Stimulated activated CD8-positive, alpha-beta memory T cell treated with anti-CD3 and anti-CD28 coated beads, Interleukin-4, amount 100 ng/mL, for 24 hours (primary cell): ENCODE results near the gene REEP1.
"Not testable (repeated sequence)": the region's sequence is repeated elsewhere in the genome, so short reads cannot be mapped to it uniquely, and the experiment has no call there.

ENCODE experiments used
- DNase-seq: peaks from one replicate; pipeline ENCODE4 v3.0.0-alpha.2; 2020; ENCODE audit warnings: low read depth

The REEP1 gene

DNA sequence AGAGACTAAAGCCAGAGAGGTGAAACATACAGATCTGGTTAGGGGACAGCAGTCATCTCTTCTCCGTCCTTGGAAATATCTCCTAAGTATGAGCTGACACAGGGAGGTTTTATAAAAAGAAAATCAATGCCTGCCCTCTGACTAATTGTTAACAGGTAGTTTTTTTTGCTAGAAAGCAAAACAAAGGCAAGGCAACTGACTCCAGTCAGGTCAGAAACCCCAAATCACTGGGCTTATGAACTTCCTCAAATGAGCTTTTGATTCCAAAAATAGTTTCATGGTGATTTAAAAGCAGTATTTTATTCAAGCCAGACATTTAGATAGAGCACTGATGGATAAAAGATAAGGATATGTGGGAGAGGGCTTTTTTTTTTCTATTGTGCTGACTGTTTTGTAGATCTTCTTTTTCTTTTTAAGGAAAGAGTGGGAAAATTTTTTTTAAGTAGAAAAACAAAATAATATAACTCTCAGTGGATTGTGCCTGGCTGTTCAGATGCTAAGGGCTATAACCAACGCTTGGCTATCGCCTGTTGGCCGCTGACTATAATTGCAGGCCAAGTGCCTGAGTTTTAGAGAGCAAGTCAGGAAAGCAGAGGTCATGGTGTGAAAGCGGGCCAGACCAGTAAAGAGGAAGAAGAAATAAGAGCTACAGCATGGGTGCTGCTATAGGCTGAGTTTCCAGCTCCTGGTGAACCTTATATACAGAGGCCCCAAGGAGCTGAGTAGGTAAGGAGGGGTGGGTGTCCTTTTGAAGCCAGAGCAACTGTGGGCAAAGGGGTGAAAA is 93.3 kb downstream of the REEP1 start:
- DNase-seq: no peak

DNA sequence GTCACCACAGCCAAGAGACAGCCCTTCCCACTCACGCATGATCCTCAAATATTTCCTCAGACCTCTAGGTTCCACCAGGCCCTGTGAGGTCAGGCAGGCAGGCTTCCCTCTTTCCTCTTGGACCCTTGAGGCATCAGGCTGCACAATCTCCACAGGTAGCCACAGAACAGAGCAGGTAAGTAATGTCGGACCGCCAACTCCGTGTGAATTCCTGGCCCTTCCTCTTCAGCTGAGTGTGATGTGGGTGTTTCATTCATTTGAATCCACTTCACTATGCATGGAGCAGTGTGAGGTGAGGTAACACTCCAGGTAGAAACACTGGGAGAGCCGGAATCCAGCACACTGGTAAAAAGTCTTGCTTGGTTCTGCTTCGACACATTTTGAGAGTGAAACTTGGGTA is 94.2 kb downstream of the REEP1 start:
- no peak for DNase-seq

DNA sequence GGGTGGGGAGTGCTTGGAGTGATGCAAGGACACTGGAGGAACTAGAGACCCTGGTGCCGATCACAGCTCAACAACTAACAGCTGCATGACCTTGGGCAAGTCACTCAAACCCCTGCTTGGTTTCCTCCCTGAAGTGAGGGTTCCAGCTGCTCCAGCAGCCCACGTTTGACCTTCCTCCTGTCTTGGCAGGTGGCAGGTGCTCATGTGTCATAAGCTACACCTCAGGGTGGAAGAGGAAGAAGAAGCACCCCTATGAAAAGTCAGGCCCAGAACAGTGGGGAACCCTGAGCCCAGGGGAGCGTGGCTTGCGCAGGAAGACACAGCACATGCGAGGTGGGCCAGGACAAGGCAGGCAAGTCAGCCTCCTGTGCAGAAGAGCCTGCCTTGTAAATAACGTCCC is 95.8 kb downstream of the REEP1 start:
- no peak for DNase-seq

DNA sequence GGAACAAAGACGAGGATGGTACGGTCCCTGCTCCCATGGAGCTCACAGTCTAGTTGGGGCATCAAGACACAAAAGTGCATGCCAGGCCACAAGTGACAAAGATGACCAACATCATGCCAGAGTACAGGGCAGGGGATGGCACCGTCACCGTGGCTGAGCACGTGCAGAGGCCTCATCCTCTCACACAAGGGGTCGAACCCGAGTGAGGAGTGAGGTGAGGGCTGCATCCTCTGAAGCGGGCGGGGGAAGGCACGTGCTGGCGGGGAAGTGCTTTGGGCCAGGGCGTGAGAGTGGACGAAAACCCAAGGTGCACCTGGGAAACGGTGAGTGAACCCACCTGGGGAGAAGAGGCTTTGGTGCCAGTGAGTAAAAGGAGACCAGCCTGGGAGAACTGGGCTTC is 97.2 kb downstream of the REEP1 start:
- no peak for DNase-seq

DNA sequence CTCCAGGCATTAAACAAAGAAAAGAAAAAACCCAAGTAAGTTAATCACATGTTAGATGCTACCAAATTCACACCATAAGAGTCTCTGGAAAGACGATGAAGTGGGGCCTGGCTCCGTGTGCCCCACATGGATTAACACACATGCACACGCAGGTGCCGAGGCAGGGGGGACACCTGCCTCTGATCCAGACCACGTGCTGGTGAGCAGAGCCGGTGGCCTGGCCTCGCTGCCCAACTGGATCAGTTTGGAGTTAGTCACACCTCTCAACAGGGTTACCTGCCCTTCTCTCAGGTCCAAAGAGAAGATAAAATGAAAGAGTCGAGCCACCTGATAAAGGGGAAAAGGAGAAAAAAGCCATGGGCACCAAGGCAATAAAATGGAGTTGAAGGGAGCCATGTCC is 97.7 kb downstream of the REEP1 start:
- DNase-seq: no peak

DNA sequence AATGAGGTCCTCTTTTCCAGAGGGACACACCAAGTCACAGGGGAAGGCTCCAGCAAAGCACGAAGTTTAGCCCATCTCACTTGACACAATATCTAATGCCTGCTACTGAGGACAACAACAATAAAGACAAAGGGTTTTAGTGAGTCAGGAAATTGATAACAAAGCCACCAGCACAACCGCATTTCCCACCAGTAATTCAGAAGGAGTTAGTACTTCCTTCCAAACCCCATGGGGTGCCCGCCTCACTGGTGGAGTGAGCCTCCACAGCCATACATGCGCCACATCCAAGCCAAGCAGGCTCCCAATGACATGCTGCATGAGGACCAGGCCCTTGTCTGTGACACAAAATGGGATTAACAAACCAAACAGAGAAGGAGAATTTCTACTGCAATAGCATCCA is 98.1 kb downstream of the REEP1 start:
- DNase-seq: no peak

DNA sequence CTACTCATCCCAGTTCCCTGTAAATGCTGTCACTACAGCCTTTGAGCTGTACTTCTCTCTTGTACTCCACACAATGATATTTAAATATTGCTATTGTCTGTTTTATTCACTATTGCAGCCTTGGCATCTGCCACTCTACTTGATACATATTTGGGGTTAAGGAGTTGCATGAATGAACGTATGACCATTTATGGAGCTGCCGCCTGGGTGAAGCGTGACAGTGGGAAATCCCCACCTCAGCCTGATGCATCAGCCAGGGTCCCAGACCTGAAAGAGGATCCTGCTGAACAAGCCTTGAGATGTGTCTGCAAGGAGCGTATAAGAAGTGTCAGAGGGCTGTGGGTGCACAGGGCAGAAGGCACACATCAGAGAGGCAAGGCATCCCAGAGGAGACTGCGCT is 99.1 kb downstream of the REEP1 start:
- peak; percentile 19 for DNase-seq

DNA sequence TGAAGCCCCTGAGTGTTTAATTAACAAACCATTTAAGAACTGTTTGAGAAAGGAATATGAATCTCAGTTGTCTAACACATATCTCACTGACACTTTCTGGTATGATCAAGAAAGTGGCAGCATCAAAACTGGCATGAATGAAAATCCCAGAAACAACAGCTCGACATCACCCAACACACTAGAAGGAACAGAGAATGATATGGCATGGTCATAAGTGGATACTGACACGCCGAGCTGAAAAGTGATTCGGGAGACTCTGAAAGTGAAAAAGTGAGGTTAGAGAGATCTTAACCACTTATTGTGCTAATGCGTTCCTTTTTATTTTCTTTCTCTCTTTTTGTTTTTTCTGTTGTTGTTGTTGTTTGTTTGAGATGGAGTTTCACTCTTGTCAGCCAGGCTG is 100.3 kb downstream of the REEP1 start:
- no peak for DNase-seq

DNA sequence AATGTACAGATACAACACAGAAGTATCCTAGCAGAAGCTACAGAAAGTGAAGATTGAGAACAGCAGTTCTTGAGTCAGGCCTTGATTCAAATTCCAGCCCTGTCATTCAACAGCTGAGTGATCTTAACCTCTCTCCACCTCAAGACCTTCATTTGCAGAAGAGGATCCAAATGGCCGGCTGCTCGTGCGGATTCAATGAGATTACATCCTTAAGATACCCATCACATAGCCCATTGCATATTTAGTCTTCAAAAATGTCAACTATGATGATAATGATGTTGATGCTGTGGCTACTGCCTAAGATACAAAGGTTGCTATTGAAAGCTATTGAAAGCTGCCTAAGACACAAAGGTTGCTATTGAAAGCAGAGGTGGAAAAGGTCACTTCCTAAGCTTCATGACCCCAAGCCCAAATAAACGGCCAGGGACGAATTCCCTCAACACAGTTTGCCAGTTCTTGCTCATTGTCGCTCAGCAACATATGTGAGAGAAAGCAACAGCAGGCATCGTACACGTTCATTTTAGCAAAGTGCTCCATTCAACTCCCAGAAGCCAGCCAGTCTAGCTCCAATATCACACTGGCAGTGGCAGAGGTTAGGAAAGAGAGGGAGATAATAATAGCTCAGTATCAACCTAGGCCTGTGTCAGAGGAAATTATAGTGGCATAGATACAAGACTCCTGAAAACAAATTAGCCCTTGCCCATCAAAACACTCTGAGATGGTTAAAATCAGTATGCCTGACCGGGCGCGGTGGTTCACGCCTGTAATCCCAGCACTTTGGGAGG is 102.0 kb downstream of the REEP1 start:
- no peak for DNase-seq

DNA sequence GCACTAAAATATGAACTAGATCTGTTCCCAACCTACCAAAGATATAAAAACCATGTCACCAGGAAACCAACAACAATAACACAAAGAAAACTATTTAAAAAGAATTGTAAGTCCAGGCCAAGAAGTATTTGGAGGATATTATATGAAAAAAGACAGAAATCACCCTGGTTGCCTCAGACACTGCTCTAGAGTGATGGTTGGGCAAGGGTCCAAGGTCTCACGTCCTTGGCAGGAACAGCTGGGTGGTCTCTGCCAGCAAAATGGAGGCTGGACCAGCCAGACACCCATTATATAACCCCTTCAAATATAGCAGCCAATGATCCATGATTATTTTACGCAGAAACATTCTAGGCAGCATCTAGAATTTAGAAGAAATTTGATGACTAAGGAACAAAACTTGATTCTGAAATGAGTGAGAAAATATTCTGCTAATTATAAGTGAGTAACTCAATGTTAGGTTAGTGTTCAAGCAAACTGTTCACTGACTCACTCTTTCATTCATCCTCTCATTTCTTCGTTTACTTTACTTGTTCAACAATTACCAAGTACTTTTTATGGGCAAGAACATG is 102.8 kb downstream of the REEP1 start:
- DNase-seq: no peak

DNA sequence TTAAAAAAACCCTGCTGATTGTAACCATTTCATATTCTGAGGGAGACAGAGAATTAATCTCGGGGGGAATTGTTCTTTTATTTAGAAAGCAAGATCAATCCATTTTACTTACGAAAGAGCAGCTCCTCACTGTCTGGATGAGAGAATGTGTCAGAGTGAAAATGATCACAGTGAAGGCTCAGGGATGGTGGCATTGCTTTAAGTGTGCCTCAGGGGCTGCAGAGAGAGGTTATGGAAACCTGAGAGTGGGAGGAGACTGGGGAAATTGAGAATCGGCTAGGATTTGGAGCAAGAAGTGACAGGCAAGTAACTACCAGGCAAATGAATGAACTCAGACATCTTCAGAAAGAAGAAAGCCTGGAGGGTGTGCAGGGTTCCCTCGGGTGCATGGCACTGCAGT is 104.0 kb downstream of the REEP1 start:
- DNase-seq: no peak

DNA sequence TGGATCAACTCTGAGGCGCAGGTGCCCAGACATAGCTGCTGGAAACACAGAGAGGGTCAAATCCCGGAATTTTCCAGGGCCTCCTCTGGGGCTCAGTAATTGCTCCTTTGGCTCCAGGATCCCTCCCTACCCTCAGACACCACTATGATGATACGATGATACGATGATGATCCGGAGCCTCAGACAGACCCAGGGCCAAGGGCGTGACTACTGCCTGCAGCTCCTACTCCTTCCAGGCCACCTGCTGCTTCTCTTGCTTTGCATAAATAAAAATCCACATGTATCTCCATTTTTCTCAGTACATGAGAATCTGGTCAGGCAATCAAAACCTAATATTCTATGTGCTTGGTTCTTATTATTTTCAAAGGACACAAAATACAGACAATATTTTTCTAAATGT is 104.5 kb downstream of the REEP1 start:
- DNase-seq: no peak

DNA sequence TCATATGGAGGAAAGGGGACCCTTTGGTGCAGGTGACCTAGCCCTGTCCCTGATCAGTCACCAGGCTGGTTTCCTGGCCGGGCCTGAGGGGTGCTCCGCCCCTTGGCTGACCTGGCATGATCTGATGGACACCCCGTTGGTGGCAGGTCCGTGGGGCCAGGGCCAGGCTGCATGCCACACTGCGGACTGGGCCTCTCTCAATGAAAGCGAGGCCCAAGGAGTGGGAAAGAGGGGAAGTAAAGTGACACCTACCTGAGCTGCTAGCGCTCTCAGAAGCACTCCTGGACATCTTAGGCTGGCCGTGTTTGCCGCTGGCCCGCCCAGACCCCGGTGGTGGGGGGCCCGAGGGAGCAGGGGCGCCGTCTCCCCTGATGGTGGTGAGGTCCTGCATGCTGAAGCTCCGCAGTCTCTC is 105.0 kb downstream of the REEP1 start:
- DNase-seq: no peak

DNA sequence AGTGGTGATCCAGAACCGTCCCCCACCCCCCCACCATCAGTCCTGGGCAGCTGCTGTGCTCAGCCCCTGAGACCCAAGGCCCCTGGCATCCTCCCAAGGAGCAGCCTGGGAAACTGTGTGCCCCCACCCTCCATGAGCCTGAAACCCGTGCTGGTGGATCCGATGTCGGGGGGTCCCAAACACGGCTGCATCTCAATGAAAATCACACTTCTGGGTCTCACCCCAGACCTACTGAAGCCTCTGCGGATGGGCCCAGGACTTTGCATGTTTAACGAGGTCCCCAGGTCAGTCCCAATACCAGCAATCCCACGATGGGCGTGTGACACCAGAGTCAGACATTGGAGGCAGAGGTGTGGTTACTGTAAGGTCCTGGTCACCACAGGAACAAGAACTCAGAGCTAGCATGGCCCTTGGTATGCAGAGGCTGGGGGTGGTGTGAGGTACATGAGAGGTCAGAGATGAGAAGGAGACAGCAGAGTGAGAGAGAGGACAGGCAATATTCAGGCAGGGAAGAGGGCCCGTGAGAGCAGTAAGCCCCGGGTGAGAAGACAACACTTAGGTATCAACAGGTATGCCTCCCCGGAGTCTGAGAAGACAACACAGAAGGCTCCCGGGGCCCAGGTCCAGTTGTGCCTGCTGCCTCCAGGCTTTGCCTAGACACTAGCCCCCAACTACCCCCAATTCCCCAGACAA is 105.6 kb downstream of the REEP1 start:
- DNase-seq: no peak

DNA sequence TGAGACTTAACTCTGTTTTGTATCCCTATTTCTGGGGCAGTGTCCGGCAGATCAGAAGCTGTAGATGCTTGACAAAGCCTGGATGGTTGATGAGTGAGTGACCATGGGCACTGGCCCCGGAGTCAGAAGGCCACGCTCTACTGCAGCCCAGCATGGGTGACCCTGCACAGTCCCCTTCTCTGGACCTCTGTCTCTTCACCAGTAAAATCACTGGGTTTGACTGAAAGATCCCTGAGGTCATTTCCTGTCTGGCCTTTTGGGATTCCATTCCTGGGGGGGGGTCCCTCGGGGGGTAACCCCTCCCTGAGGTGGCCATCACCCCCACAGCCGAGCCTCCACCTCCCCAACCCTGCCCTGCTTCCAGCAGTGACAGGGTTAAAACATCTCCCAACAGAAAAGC is 106.5 kb downstream of the REEP1 start:
- DNase-seq: no peak

DNA sequence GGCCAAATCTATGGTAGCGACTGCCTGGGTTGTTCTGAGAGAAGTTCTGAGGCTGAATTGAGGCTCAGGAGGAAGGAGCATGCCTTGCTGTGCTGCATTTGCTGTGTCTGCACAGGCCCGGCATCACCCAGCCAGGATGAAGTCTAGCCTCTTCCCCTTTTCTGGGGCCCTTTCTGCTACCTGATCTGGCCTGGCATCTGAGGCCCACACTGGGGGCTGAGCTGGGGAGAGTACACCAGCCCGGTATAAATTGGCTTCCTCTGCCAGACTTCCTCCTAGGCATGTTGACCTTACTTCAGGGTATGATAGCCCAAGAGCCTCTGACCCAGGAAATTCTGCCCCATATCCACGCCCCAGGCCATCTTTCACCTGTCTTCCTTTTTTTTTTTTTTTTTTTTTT is 108.2 kb downstream of the REEP1 start:
- no peak for DNase-seq

DNA sequence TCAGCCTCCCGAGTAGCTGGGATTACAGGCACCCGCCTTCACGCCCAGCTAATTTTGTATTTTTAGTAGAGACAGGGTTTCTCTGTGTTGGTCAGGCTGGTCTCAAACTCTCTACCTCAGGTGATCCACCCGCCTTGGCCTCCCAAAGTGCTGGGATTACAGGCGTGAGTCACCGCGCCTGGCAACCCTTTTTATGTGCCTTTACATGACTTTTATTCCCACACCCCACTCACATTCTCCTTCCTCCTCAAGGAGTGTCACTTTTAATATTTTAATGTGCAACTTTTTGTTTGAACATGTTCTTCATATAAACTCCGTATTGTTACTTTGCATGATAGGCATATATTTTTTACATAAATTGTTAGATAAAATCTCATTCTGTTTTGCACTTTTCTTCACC is 108.9 kb downstream of the REEP1 start:
- not testable (repeated sequence) for DNase-seq

DNA sequence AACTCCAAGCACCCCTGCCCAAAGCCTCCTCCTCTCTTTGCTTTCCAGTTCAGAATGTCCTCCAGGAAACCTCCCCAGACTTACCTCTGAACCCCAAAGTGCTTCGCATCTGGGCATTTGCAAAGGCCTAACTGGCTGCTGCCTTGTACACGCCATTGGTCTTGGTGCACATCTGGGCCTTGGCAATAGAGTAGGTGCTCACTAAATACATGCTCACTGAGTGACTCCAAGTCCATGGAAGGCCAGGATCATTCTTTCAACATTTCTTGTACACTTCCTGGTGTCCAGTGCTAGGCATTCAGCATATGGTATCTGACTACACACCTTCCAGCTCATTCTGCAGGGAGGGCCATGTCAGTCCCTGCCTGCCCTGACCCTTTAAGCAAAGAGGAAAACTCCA is 109.7 kb downstream of the REEP1 start:
- DNase-seq: no peak

DNA sequence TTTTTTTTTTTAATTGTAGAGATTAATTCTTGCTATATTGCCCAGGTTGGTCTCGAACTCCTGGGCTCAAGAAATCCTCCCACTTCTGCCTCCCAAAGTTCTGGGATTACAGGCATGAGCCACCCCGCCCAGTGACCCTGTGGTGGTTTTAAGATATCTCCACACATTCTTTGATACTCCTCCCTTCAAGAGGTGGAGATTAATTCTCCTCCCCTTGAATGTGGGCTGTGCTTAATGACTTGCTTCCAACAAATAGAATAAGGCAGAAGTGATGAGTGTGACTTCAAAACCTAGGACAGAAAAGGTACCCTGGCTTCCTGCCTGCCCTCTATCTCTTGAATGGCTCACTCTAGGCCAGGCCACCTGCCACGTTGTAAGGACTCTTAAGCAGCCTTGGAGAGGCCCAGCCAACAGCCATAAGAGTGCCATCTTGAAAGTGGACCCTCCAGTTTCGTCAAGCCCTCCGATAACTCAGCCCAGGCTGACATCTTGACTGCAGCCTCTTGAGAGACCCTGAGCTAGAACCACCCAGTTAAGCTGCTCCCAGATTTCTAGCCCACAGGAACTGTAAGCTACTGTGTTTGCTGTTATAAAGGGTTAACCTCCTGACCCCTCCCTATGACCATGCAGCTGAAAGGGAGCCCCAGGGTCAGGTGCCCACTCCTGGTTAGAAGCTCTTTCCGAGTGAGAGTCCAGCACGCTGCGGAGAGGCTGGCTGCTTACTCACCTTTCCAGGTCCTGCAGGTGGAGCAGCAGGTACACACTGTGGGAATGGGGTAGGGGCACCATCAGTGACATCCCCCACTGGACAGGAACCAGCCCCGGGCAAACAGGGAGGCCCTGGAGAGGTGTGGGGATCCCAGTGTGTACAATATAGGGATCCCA is 110.5 kb downstream of the REEP1 start:
- no peak for DNase-seq

DNA sequence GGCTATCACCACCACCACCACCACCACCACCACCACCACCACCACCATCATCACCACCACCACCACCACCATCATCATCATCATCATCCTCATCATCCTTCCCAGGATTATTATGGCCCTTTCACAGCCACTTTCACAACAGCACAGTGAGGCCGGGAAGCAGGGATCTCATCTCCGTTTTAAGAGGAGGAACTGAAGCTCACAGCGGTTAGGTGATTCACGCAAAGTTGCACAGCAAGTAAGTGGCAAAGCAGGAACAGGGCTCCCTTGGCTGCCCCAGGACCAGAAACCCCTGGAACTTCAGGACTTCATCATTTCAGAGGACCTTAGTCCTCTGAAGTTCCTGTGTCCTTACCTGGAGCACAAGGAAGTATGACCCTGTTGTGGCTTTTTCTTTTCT is 111.4 kb downstream of the REEP1 start:
- DNase-seq: no peak

DNA sequence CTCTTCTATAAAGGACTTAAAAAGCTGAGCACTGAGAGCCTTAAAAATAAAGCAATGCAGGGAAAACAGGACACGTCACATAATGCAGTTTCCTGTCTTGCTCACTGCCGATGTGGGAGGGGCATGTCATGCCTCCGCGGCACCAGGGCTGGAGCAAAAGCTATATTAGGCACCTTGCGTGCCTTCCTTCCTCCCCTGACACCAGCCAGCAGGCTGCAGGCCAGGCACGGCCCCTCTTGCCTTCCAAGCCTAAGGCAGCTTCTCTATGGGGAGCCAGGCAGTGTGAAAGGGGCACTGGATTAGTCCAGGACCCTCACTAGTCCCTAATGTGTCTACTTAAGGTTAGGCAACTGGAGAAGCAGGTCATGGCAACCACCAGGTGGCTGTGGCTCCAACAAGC is 111.8 kb downstream of the REEP1 start:
- peak; percentile 6 for DNase-seq
